OCI-LY7 (cell line): ENCODE results near the gene GPAT3.

Experiments used
- CTCF ChIP-seq: fragments of 200-600 bp; sonication (generic); conservative IDR thresholded peaks from 2 replicates; pipeline ENCODE4 v1.5.1; 2014; ENCODE audit warnings: mild to moderate bottlenecking, antibody characterized with exemption, low read length, moderate library complexity, mixed read lengths
- EZH2phosphoT487 ChIP-seq: fragments of 200-600 bp; sonication (generic); IDR thresholded peaks from 2 replicates; pipeline ENCODE4 v1.6.1; 2018; ENCODE audit warnings: low read depth, borderline replicate concordance, mild to moderate bottlenecking, mixed run types, antibody characterized with exemption, low read length, moderate library complexity, mixed read lengths

GRCh38 chr4:83644677-83645659 is 109.1 kb downstream of the GPAT3 start:
- TF ChIP-seq CTCF: peak; percentile 98
- TF ChIP-seq EZH2phosphoT487: no peak
